BLaER1 treated with 17β-estradiol and CSF1 and Interleukin-3, amounts not matched to agents 10 nM and 100 nM (cell line): ENCODE data around the gene METTL2A.
"Not testable (repeated sequence)": the region's sequence is repeated elsewhere in the genome, so short reads cannot be mapped to it uniquely, and the experiment has no call there.

Experiments used
- H3K27ac ChIP-seq, 11 experiments: shearing (Covaris generic); formaldehyde crosslinking; 2 replicates each; pipeline ENCODE4 v1.8.1; 2022
- H3K27me3 ChIP-seq, 11 experiments: shearing (Covaris generic); formaldehyde crosslinking; 2 replicates each; pipeline ENCODE4 v1.8.1; 2022
- H3K36me3 ChIP-seq, 11 experiments: shearing (Covaris generic); formaldehyde crosslinking; 2 replicates each; pipeline ENCODE4 v1.8.1; 2022
- H3K4me1 ChIP-seq, 10 experiments: shearing (Covaris generic); formaldehyde crosslinking; 2 replicates each; pipeline ENCODE4 v1.8.1; 2022
- H3K4me2 ChIP-seq, 11 experiments: shearing (Covaris generic); formaldehyde crosslinking; 2 replicates each; pipeline ENCODE4 v1.8.1; 2022
- H3K4me3 ChIP-seq, 10 experiments: shearing (Covaris generic); formaldehyde crosslinking; 2 replicates each; pipeline ENCODE4 v1.8.1; 2022
- H3K9ac ChIP-seq, 11 experiments: shearing (Covaris generic); formaldehyde crosslinking; 2 replicates each; pipeline ENCODE4 v1.8.1; 2022
- H3K9me3 ChIP-seq, 11 experiments: shearing (Covaris generic); formaldehyde crosslinking; replicated peaks in 1 of 11; 2 replicates each; pipeline ENCODE4 v1.8.1; 2022
- H4K20me1 ChIP-seq, 11 experiments: shearing (Covaris generic); formaldehyde crosslinking; 2 replicates each; pipeline ENCODE4 v1.8.1; 2022

METTL2A gene

DNA sequence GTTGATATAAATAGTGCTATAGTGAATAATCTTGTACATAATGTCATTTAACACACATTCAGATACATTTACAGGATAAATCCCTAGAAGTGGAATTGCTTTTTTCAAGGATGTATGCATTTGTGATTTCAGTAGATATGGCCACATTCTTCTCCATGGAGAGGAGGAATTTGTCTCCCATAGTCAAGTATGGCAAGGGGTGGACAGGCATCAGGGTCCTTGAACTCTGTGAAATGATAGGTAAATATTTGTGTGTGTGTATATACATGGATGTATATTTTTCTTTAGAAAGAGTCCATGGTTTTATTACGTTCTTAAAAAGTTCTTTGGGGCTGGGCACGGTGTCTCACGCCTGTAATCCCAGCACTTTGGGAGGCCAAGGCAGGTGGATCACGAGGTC, 72.6 kb downstream of the METTL2A start:
- H3K4me1 ChIP-seq, H3K4me3 ChIP-seq, H3K27ac ChIP-seq, H3K9me3 ChIP-seq, H3K4me2 ChIP-seq, H3K9ac ChIP-seq, H3K27me3 ChIP-seq: not testable (repeated sequence)
- H3K36me3 ChIP-seq = peaks cover 8 to 48% (median 32%) of the 10 kb centered on the region in 11 experiments; a peak in 20 of 22 replicates
- peaks cover 53 to 97% (median 90%) of the 10 kb centered on the region in 11 experiments; a peak in 20 of 22 replicates for H4K20me1 ChIP-seq

DNA sequence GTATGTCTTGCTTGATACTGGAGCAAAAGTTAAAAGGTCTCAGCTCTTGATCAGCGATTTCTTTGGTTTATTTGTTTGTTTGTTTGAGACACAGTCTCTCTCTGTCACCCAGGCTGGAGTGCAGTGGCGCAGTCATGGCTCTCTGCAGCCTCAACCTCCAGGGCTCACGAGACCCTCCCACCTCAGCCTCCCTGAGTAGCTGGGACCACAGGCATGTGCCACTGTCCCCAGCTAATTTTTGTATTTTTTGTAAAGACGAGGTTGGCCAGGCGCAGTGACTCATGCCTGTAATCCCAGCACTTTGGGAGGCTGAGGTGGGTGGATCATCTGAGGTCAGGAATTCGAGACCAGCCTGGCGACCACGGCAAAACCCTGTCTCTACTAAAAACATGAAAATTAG, 75.1 kb downstream of the METTL2A start:
- Histone ChIP-seq H3K36me3 (peaks cover 0 to 26% (median 15%) of the 10 kb centered on the region in 11 experiments; a peak in 12 of 22 replicates), H4K20me1 (peaks cover 43 to 96% (median 78%) of the 10 kb centered on the region in 11 experiments; a peak in 20 of 22 replicates)
- H3K9me3 ChIP-seq, H3K27me3 ChIP-seq, H3K27ac ChIP-seq, H3K4me1 ChIP-seq, H3K9ac ChIP-seq, H3K4me2 ChIP-seq, H3K4me3 ChIP-seq: not testable (repeated sequence)
